Duodenal mucosa (tissue), 2 donors: ENCODE data around the gene TMC4.
"Not testable (repeated sequence)": the region's sequence is repeated elsewhere in the genome, so short reads cannot be mapped to it uniquely, and the experiment has no call there.

Experiments
- H3K27ac ChIP-seq: one replicate; pipeline ENCODE4 v1.7.0; 2013; ENCODE audit warnings: low read depth, low read length
- H3K27me3 ChIP-seq, 2 donors: one replicate each; pipeline ENCODE4 v1.7.0; 2013; ENCODE audit warnings: low read length in 2 of 2, control low read depth in 1 of 2; ENCODE audit not compliant: insufficient read depth in 2 of 2, control insufficient read depth in 1 of 2
- H3K36me3 ChIP-seq, 2 donors: one replicate each; pipeline ENCODE4 v1.7.0; 2013; ENCODE audit warnings: low read length in 2 of 2, control low read depth in 1 of 2; ENCODE audit not compliant: insufficient read depth in 2 of 2, control insufficient read depth in 1 of 2
- H3K4me1 ChIP-seq, 2 donors: one replicate each; pipeline ENCODE4 v1.7.0; 2013; ENCODE audit warnings: low read length in 2 of 2, control low read depth in 1 of 2; ENCODE audit not compliant: insufficient read depth in 2 of 2, control insufficient read depth in 1 of 2
- H3K4me3 ChIP-seq, 2 donors: one replicate each; pipeline ENCODE4 v1.7.0; 2013; ENCODE audit warnings: low read length in 2 of 2, low read depth in 1 of 2
- H3K9ac ChIP-seq, 2 donors: one replicate each; pipeline ENCODE4 v1.7.0; 2013; ENCODE audit warnings: low read length in 2 of 2, low read depth in 1 of 2
- H3K9me3 ChIP-seq, 2 donors: one replicate each; pipeline ENCODE4 v1.7.0; 2013; ENCODE audit warnings: low read length in 2 of 2, control low read depth in 1 of 2; ENCODE audit not compliant: control insufficient read depth in 1 of 2

The TMC4 gene

GRCh38 chr19:54190503-54191010 lies 17.6 kb upstream of the TMC4 start:
- Histone ChIP-seq H3K36me3 (peaks cover 6 to 20% of the 10 kb centered on the region in 2 donors), H3K9ac (peak overlapping the region; percentile 77 to 84), H3K27ac (peak overlapping the region; percentile 99), H3K4me3 (peak overlapping the region; percentile 75 to 85), H3K4me1 (peaks cover 32% of the 10 kb centered on the region in 2 donors), H3K27me3 (no peaks in the 10 kb centered on the region), H3K9me3 (no peaks in the 10 kb centered on the region)

- peak overlapping the region; percentile 99 for H3K27ac ChIP-seq
- peak overlapping the region; percentile 77 to 85 for H3K9ac ChIP-seq
- H3K9me3 ChIP-seq: no peaks in the 10 kb centered on the region
- peaks cover 32% of the 10 kb centered on the region in 2 donors for H3K4me1 ChIP-seq
- H3K27me3 ChIP-seq: no peaks in the 10 kb centered on the region
- peaks cover 6 to 20% of the 10 kb centered on the region in 2 donors for H3K36me3 ChIP-seq
- peak overlapping the region; percentile 65 to 85 for H3K4me3 ChIP-seq
Observed at GRCh38 chr19:54189735-54190502, 17.0 kb upstream of the TMC4 start.

GRCh38 chr19:54189145-54189734 lies 16.3 kb upstream of the TMC4 start, which contains the start of gene MBOAT7:
TSS of gene MBOAT7 (minus strand) at chr19:54189580. CDS start at chr19:54188508, 1,072 bp downstream.
- peak within 1 kb of the TSS; percentile 99 for H3K27ac ChIP-seq

GRCh38 chr19:54188215-54188871 lies 15.4 kb upstream of the TMC4 start:
- Histone ChIP-seq H3K4me1 (peaks cover 32% of the 10 kb centered on the region in 2 donors), H3K27me3 (no peaks in the 10 kb centered on the region), H3K36me3 (peaks cover 12 to 17% of the 10 kb centered on the region in 2 donors), H3K4me3 (peak overlapping the region; percentile 62 to 78), H3K27ac (peak overlapping the region; percentile 99), H3K9ac (peak overlapping the region; percentile 77 to 85), H3K9me3 (no peaks in the 10 kb centered on the region)

More at GRCh38 chr19:54189145-54189734, 16.3 kb upstream of the TMC4 start, which contains the start of gene MBOAT7:
- H3K36me3 ChIP-seq: peaks cover 6 to 20% of the 10 kb centered on the region in 2 donors
- no peaks in the 10 kb centered on the region for H3K9me3 ChIP-seq
- peaks cover 32% of the 10 kb centered on the region in 2 donors for H3K4me1 ChIP-seq
- H3K4me3 ChIP-seq: peak within 1 kb of the TSS; percentile 78 to 85
- H3K27me3 ChIP-seq: no peaks in the 10 kb centered on the region
- H3K9ac ChIP-seq: peak within 1 kb of the TSS; percentile 77 to 85

GRCh38 chr19:54186934-54187381 lies 14.0 kb upstream of the TMC4 start:
- Histone ChIP-seq H3K4me3 (peak overlapping the region; percentile 36 to 52), H3K27ac (peak overlapping the region; percentile 92), H3K36me3 (peaks cover 12 to 15% of the 10 kb centered on the region in 2 donors), H3K27me3 (no peaks in the 10 kb centered on the region), H3K9ac (peak overlapping the region; percentile 59 to 77), H3K4me1 (peaks cover 26 to 28% of the 10 kb centered on the region in 2 donors), H3K9me3 (no peaks in the 10 kb centered on the region)

- peak overlapping the region; percentile 36 to 52 for H3K4me3 ChIP-seq
- peaks cover 12 to 15% of the 10 kb centered on the region in 2 donors for H3K36me3 ChIP-seq
- peak overlapping the region; percentile 59 to 77 for H3K9ac ChIP-seq
- no peaks in the 10 kb centered on the region for H3K9me3 ChIP-seq
- no peaks in the 10 kb centered on the region for H3K27me3 ChIP-seq
- H3K27ac ChIP-seq: peak overlapping the region; percentile 92
- peaks cover 22% of the 10 kb centered on the region in 2 donors for H3K4me1 ChIP-seq
Observed at GRCh38 chr19:54186351-54186750, 13.4 kb upstream of the TMC4 start.

GRCh38 chr19:54183431-54183830 lies 10.5 kb upstream of the TMC4 start:
- Histone ChIP-seq H3K4me1 (peaks cover 21 to 25% of the 10 kb centered on the region in 2 donors), H3K36me3 (peaks cover 12 to 26% of the 10 kb centered on the region in 2 donors), H3K9ac (no peak overlapping the region), H3K27ac (no peak overlapping the region), H3K27me3 (no peaks in the 10 kb centered on the region), H3K4me3 (no peak overlapping the region), H3K9me3 (no peaks in the 10 kb centered on the region)

GRCh38 chr19:54181894-54182293 lies 8.9 kb upstream of the TMC4 start:
- H3K27ac ChIP-seq, H3K9ac ChIP-seq, H3K4me3 ChIP-seq, H3K9me3 ChIP-seq, H3K27me3 ChIP-seq: not testable (repeated sequence)
- Histone ChIP-seq H3K36me3 (peaks cover 12 to 31% of the 10 kb centered on the region in 2 donors), H3K4me1 (peaks cover 7 to 13% of the 10 kb centered on the region in 2 donors)

GRCh38 chr19:54180691-54181091 lies 7.7 kb upstream of the TMC4 start:
- Histone ChIP-seq H3K27ac (no peak overlapping the region), H3K4me3 (no peak overlapping the region), H3K27me3 (no peaks in the 10 kb centered on the region), H3K4me1 (peaks cover 0 to 6% of the 10 kb centered on the region in 2 donors), H3K9me3 (no peaks in the 10 kb centered on the region), H3K36me3 (peaks cover 12 to 28% of the 10 kb centered on the region in 2 donors), H3K9ac (no peak overlapping the region)
